Limb (tissue), 2 donors: ENCODE data around the gene RHOU.
"Not testable (repeated sequence)": the region's sequence is repeated elsewhere in the genome, so short reads cannot be mapped to it uniquely, and the experiment has no call there.

Experiments
- DNase-seq, 2 donors: peaks; one replicate each; pipeline ENCODE4 v3.0.0-alpha.2; 2016; ENCODE audit errors: extremely low spot score in 2 of 2

RHOU gene

DNA sequence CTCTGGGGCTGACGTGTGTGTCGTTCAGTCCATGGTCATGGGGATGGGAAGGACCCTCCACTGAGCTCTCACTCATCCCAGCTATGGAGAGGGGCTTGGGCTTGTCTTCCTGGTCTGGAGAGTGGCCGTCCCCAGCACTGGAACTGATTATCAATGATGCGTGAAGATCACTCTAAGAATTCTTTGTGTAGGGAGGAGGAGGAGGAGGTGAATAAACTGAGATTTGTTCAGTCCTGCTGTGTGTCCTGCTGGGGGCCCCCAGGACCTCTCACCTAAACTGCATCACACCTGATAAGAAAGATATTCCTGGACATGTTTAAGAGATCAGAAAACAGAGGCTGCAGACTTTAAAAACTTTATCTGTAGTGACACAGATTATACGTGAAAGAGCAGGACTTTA, 21.2 kb downstream of the RHOU start:
- DNase-seq, result no peak

DNA sequence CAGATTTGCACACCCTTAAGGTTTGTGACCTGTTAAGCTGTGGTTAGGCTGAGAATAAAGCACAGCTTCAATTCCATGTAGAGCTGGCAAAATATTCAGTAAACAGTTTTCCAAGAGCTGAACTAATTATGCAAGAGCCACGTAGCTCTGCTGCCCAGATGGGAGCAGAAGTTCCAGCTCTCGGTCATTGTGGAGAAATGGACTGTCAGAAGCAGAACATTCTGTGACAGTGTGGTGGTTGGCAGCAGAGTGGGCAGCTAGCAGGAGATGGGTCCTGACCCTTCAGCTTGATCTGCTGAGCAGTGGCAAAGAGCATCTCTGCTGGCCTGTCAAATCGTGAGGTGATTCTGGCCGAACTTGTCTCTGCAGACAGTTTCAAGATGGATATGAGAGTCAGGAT, 23.2 kb downstream of the RHOU start:
- no peak for DNase-seq

DNA sequence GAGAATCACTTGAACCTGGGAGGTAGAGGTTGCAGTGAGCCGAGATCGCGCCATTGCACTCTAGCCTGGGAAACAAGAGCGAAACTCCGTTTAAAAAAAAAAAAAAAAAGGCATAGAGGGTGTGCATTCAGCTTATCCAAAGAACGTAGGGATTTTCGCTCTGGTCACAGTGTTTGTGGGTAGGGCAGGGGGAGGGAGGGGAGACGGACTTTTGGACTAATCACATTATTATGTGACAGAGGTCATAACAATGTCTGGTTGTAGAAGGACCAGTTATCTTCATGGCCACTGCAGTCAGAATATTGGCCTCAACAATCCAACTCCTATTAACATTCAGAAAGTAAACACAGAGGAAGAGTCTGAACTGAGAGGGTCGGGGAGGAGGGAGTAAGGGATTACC, 25.7 kb downstream of the RHOU start:
- DNase-seq, result no peak

DNA sequence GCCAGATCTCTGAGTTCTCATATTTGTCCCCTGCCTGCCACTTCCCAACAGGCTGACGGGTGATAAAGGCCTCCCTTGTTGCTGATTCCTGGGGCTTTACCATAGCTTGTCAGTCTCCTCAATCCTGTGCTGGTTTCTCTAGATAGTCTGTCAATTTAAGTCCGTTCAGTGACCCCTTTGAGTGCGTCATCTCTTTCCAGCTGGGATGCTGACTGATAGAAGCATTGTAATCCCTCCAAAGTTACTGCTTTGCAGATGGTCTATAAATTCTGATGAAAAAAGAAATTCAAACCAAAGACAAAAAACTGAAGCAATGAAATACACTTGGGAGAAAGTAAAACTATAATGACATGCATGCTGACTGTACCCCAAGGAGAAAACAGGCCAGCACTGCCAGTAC, 28.3 kb downstream of the RHOU start:
- no peak for DNase-seq

DNA sequence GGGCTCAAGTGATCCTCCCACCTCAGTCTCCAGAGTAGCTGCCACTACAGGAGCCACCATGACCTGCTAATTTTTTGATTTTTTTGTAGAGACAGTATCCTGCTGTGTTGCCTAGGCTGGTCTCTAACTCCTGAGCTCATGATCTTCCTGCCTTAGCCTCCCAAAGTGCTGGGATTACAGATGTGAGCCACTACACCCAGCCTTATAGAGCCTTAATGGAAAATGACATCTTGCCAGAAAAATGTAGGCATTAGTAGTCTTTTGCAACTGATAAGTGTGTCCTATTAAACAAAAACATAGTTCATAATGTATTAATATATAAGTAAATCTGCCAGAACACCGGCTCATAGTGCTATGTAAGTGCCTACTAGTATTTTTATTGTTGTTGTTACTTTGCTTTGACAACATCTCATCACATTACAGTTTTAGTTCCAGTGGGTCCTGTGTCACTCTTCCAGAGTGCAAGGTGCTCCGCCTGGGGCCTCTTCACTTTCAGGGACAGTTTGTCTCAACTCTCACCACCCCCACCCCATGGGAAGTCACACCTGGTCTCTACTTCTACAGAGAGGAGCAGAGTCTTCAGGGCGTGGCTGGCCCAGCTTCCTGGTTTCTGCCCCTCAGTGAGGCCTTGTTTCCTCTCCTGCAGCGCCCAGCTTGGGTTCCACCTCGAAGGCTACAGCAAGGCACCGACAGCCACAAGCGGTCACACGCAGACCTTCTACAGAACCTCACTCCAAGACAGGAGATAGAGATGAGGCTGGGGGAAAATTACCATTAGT, 30.1 kb downstream of the RHOU start:
- DNase-seq, result no peak

DNA sequence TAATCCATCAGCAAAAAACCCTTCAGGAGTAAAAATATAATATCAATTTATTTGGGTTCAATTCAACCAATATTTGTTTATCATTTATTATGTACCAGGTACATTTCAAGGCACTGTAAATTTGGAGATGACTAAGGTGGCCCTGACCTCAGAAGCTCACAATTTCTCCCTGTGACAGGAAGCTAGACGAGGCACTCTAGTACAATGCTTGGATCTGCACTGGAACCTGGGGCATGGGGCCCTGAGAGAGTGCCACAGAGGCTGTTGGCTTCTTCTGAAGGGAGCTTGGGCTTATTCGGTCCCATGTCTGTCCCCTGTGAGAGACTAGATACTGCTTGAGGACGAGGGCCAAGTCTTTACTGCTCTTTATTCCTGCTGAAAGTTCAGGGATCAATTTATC, 31.5 kb downstream of the RHOU start:
- no peak for DNase-seq

DNA sequence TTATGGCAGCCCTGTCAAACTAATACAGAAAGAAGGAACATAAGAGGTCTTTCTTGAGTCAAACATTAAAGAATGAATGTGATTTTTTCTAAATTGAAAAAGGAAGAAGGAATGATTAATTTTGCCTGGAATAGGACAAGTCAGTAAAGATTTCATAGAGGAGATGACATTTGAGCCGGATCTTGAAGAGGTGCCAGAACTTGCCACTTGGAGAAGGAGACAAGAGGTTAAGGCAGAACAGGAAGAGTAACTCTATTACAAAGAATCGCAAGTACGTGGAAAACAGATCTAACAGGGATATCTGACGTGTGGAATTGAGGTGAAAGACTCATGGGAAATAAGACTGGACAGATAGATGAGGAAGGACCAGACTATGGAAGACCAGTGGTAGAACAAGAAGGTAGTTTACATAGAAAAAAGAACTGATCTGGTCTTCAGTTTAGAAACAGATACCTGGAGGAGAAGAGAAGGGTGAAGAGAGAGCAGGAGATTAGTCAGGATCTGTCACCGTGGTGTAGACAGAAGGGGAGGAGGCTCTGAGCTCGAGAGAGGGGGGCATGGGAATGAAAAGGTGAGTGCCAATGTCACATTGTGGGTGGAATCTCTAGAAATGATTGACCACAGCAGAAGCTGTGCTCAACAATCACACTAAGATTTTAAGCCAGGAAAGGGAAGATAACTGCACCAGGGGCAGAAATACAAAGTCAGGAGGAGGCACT, 32.5 kb downstream of the RHOU start:
- no peak for DNase-seq

DNA sequence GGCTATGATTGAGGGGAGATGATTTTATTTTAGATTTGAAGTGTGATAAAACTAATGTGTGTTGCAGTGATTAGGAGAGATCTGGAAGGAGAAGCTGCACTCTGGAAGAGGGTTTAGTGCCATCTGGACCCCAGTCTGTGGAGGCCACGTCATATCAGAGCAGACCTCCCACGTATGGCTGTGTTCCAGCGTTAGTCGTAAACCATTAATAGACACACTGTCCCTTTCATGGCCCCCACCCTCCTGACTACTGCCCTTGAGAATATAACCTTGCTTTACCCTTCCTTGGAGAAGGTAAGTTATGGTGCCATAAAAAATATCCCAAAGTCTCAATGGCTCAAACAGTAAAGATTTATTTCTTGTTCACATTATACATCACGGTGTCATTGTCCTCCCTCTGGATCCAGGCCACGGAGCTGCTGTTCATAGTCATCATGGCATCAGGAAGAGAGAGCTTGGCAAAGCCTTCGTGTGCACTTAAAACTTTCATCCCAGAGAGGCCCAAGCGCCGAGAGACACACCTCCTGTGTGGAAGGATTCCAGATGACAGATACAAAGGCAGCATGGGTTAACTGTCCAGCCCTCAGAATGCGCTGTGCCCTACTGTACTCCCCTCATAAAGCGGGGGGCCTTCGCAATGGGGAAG, 33.2 kb downstream of the RHOU start:
- no peak for DNase-seq

DNA sequence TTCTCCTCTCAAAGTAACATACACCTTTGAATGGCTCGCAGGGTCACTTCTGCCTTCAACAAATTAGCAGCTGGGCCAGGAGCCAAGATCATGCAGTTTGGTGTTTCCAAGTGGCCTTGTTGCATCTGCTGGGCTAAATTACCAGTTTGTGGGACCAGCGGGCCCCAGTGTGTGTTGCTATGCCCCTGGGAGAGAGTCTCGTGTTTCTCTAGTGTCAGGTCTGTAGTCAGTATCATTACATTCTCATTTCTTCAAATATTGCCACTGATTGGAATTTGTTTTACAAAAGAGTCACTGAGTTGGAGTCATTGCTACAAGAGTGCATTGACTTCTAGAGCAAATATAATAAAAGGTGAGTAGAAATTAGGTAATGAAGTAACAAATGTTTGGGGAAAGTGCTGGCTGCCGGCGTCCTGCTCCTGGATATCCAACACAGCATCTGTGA, 35.5 kb downstream of the RHOU start:
- DNase-seq, result no peak

DNA sequence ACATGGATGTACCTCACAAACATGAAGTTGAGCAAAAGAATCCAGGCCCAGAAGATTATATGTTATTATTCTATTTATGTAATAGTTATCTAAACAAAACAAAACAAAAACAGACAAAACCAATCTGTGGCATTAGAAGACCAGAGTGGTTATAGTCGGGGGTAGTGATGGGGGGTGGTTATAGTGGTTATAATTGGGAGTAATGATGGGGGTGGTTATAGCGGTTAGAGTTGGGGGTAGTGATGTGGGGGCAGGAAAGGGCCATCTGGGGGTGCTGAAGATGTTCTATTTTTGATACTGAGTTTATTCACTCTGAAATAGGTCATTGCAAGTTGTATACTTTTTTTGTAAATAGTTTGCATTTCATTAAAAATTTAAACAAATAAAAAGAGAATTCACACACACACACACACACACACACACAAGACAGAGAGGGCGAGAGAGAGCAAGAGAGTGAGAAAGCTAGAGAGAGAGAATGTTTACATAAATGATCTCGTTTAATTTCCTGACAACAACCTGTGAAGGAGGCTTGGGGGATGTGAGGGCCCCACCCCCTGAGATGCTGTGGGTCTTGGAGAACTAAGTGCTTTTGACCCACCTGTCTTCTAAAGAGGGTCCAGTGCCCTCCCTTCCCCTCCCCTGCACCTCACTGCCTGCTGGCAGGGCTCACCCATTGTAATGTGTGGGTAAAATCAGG, 37.4 kb downstream of the RHOU start:
- no peak for DNase-seq

DNA sequence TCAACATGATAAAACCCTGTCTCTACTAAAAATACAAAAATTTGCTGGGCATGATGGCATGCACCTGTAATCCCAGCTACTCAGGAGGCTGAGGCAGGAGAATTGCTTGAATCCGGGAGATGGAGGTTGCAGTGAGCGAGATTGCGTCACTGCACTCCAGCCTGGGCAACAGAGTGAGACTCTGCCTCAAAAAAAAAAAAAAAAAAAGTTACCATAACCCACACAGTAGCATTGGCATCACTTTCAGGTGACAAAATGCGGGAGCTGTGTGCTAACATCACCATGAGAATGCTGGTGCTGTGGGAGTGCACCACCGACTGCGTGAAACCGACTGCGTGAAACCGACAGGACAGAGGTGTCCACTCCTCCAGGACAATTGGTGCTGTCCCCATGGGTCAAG, 40.7 kb downstream of the RHOU start:
- DNase-seq, result not testable (repeated sequence)

DNA sequence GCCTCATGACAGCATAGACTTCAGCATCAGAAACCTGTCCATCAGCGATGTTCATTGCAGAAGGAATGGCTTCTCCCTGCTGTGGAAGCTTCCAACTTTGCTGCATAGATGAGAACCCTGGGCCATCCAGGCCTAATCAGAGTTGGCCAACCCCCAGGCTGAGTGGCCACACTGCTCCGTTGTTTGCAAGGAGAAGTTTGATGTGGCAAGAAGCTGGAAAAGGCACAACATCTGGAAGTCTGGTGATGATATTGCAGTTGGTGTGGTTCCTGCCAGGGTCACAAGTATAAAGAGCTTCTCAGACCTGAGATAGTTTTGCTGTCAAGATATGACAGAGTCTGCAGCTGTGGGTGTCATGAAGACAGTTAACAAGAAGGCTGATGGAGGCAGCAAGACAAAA, 41.2 kb downstream of the RHOU start:
- no peak for DNase-seq

DNA sequence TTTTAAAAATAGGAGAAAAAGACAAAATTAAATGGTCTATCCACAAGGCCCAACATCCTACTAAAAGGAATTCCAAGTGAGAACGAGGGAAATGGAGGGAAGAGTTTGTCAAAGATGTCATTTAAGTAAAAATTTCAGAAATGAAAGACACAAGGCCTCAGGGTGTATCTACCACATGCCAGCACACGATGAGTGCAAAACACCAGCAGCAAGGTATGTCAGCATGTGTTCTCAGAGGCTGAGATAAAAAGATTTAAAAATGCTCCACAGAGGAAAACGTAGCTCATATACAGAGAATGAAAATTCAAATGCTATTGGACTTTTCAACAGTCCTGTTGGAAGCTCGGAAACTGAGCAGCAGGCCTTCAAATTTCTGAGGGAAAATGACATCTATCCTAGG, 42.0 kb downstream of the RHOU start:
- no peak for DNase-seq

DNA sequence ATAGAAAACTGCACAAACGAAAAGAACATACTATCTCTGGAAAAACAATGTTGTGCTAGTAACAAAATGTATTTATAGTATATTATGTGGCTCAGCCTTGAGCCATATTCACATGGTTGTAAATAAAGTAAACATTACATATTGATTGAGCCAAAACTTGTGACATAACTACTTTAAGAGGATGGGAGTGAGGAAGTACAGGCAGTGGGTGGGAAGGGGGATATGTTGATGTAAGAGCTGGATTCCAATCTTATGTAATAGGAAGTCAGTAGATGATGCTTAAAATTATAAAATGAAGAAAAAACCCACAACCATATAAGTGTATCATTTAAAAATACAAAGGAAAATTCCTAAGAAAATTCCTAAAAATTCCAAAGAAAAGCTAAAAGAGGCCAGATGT, 42.7 kb downstream of the RHOU start:
- DNase-seq, result no peak

DNA sequence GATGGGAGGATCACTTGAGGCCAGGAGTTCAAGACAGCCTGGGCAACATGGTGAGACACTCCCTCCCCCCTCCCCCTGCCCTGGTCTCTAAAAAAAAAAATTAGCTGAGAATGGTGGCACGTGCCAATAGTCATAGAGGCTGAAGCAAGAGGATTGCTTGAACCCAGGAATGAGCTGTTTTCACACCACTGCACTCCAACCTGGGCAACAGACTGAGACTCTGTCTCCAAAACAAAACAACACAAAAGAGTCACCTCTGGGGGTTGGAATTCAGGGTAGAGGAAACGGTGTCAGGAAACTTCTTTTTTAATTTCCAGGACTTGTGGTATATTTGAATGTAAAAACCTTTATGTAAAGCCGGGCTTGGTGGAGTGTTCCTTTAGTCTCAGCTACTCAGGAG, 43.2 kb downstream of the RHOU start:
- DNase-seq, result no peak

DNA sequence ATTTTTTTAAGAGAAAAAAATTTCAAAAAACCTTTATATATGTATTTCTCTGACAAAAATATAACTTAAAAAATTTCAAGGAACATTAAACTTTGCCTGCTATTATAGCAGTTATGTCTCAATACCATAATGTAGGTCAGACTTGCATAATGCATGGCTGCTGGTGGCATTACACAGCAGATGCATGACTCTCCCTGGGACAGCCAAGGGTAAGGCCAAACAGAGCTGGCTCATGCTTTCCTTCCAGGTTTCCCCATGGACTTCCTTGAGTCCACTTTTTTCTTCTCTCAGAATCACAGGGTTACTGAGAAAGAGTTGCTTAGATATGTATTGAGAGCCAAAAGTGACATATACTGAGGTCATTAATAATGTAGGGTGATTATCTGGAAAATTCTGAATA, 43.7 kb downstream of the RHOU start:
- no peak for DNase-seq

DNA sequence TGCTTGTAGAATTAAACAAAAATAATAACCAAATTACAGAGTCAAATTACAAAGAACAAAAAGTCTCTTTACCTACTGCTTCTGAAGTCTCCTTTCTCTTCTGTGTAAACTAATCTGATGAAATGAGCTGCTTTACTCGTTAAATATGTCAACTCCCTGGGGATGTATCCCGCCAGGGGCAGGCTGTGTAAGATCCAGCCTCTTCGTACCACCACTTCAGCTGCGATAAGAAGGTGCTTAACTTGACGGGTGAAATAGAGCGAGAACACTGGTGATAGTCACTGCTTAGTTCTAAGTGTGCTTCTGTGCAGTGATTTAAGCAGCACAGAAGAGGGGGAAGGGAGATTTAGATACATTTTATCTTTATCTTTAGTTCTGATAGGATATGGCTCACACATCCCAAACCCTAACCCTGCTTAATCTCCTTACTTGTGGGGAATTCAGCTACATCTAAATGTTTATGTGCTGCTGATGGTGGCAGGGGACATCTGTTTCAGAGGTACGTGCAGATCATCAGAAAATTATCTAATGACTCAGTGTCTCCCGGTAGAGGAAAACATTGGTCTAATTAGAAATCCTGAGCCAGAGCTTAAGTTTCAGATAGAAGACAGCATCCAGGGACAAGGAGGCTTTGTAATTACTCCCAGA, 46.0 kb downstream of the RHOU start:
- DNase-seq, result no peak

DNA sequence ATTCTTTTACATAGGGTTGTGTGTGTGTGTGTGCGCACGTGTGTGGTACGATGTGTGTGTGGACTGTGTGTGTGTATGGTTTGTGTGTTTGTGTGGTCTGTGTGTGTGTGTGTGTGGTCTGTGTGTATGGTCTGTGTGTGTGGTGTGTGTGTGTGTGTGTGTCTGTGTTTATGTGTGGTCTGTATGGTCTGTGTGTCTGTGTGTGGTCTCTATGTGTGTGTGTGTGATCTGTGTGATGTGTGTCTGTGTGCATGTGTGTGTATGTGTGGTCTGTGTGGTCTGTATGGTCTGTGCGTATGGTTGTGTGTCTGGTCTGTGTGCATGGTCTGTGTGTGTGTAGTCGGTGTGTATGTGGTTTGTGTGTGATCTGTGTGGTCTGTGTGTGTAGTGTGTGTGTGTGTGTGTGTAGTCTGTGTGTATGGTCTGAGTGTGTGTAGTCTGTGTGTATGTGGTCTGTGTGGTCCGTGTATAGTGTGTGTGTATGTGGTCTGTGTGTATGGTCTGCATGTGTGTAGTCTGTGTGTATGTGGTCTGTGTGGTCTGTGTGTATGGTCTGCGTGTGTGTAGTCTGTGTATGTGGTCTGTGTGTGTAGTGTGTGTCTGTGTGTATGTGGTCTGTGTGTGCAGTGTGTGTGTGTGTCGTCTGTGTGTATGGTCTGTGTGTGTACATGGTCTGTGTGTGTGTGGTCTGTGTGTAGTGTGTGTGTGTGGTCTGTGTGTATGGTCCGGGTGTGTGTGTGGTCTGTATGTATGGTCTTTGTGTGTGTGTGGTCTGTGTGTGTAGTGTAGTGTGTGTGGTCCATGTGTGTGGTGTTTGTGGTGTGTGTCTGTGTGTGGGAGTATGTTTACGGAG, 46.8 kb downstream of the RHOU start:
- DNase-seq, result no peak

DNA sequence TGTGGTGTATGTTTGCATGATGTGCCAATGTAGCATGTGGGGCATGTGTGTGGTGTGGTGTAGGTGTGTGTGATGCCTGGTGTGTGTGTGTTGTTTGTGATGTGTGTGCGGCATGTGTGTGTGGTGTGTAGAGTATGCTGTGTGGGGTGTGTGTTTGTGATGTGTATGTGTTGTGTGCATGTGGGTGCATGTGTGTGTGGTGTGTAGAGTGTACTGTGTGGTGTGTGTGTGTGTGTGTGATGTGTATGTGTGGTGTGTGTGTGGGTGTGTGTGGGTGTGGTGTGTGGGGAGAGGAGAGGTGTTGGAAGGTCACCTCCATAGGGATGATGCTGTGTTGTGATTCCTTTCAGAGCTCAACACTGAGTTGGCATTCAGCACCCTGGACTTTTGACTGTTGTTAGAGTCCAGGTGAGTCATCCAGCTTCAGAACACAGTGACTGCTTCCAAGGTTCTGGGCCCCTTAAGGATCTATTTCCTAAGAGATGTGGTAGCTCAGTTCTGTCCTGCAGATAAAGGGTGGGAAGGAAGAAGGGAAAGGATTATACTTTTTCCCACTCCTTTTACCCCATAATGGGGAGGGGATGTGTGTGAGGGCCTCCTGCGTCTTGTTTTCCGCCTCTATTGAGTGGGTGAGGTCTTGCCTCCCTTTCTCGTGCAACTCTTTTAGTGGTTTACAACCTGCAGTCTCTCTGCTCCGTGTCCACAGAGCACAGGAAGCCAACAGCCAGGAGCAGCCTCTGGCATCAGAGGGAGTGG, 47.6 kb downstream of the RHOU start:
- DNase-seq, result no peak
